GM12873 (cell line): ENCODE results near the gene NFATC1.

ENCODE experiments used
- TF ChIP-seq, protein P1 (sequence below): IDR thresholded peaks from 2 replicates; pipeline ENCODE4 v1.5.1; 2012; ENCODE audit warnings: low read depth, mild to moderate bottlenecking, moderate library complexity, low read length, control low read depth; ENCODE audit not compliant: insufficient read depth; ENCODE audit errors: missing control alignments

NFATC1 gene

DNA sequence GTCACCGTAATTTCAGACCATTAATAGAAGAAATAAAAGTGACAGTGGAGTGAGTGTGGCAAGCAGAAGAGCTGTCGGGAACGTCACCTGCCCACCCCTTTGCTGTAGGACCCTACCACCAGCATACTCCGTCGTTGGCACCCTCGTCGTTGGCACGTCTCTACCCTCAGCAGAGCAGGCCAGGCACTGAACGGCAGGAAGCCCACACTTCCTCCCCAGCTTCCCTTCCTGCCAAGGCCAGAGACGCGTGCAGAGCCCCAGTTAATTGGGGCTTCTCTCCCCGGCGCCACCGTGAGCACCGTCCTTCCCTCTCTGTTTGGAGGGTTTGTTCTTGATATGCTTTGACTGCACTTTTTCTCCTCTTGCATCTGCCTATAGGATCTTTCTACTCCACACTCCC is 27.0 kb upstream of the NFATC1 start:
- TF ChIP-seq, protein P1, sequence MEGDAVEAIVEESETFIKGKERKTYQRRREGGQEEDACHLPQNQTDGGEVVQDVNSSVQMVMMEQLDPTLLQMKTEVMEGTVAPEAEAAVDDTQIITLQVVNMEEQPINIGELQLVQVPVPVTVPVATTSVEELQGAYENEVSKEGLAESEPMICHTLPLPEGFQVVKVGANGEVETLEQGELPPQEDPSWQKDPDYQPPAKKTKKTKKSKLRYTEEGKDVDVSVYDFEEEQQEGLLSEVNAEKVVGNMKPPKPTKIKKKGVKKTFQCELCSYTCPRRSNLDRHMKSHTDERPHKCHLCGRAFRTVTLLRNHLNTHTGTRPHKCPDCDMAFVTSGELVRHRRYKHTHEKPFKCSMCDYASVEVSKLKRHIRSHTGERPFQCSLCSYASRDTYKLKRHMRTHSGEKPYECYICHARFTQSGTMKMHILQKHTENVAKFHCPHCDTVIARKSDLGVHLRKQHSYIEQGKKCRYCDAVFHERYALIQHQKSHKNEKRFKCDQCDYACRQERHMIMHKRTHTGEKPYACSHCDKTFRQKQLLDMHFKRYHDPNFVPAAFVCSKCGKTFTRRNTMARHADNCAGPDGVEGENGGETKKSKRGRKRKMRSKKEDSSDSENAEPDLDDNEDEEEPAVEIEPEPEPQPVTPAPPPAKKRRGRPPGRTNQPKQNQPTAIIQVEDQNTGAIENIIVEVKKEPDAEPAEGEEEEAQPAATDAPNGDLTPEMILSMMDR: no peak

DNA sequence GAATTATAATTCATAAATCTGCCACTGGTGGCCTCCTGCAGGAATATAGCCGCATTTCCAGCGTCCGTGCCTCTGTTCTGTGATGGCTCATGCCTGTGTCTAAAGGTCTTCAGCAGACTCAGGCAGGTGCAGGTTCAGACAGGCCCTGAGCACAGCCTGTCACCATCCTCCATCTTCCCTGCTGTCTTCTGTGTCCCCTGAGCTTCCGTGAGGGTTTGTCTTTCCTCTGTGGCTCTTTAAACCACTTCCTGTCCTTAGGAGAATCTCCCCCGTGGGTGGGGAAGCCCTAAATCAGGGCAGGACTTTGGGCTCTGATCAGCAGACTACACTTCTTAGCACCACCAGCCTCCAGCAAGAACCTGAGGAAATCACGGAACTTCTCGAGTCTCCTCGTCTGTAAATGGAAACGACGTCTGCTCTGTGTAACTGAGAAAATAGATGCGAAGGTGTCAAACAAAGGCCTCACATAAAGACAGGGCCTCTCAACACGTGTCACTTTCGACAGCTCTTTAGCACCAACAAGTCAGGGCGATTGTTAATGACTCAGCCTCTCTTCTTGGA is 24.1 kb upstream of the NFATC1 start:
- TF ChIP-seq, protein P1: no peak

DNA sequence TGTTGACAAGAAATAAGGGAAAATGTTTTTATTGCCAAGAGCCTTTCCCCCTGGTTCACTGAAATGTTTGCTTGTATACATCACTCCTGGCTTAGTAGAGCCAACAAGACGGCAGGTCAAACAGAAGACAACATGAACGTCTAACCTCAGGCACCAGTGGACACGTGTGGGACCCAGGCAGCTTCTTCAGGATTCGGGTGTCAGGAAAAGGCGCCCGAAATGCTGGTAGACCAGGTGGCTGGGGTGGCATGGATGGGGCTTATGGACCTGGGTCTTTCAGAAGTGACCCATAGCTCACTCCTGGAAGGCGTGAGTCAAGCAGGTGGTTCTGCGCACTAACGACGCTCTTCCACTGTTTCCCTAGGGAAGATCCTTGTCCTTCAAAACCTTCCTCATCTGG is 23.3 kb upstream of the NFATC1 start:
- TF ChIP-seq, protein P1: no peak

DNA sequence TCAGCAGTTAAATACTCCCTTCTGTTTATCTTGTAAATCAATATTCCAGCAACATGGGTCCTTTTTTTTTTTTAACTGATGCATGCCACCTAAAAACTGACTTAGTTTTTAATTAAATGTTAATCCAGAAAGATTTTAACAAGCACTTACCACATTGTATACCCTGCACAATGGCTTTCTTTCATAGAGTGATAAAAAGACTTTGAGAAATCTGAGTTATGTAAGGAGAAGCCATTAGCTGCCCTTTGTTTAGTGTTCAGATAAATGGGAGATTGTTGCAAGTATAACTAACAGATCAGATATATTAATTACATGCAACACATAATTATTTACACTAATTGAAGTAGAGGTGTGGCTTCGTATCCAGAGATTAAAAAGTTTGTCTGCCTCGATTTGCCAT is 22.7 kb upstream of the NFATC1 start:
- TF ChIP-seq, protein P1: no peak

DNA sequence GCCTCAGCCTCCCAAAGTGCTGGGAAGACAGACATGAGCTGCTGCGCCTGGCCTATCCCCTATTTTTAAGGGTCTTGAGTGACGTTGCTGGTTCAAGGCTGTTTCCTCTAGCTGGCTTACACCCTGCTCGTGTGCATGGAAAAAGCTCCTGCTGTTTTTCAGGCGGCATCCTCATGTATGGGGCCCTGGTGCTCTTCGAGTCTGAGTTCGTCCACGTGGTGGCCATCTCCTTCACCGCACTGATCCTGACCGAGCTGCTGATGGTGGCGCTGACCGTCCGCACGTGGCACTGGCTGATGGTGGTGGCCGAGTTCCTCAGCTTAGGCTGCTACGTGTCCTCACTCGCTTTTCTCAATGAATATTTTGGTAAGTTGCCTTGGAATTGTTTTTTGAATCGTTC is 22.0 kb upstream of the NFATC1 start:
- TF ChIP-seq, protein P1: no peak

DNA sequence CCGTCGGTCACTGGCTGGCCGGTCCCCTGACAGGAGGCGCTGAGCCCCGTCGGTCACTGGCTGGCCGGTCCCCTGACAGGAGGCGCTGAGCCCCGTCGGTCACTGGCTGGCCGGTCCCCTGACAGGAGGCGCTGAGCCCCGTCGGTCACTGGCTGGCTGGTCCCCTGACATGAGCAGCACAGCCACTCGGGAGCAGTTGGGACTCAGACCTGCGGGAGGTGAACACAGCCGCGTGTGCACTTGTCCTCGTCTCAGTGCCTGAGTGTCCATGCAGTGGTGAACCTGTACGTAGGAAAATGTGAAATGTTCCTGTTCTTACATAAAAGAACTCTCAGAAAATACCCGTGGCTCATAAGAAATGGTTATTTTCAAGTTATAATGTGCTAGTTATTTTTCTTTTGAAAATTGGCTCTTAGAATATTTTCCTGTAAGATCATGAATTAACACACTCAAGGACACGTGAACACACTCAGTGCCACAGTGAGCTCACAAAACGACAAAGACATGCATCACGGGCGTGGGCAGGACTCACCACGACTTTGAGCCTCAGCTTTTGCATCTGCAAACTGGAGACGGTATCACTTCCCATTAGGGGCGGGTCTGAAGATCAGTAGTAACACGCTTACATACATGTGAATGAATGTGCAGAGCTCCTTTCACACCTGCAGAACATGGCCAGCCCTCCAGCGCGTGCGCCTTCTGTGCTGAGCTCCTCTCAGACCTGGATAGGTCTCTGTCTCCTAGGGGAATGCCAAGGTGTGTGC is 21.1 kb upstream of the NFATC1 start:
- TF ChIP-seq, protein P1: no peak

DNA sequence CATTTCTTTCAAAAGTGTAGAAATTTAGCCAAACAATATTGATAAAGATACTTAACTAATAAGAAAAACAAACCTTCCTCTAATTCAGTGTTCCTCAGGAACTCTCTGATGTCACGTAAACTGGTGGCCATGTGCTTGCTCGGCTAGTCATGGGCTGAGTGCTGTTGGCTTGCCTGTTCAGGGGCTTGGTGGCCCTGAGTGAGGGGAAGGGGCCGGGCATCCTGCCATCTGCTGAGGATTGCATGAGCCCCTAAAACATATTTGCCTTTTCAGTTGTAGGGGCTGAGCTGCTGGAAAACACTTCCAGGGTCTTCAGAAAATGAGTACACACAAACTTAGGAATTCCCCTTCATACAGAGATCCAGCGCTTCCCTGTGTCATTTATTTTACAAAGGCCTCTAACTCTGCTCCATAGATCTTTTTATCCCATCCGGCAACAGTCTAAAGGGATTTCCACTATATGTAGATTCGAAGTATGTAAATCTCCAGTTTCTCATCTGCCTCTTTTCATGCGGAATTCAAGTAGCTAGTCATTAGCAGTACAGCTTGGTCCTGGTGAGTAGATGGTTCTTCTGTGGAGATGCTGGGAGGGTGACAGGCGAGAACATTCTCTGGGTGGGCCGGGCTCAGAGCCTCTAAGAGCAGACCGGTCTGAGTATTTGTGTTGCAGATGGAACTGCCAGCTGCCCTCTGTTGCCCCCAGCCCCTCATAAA is 20.1 kb upstream of the NFATC1 start:
- TF ChIP-seq, protein P1: no peak
